ENCODE measurements around the gene FHL3. TPM values are rescaled to one million over a fixed set of nuclear protein-coding genes. Genes with fewer than 3 reads are reported as not detected.
A peak's percentile ranks its signal among the peaks of the same experiment; 100 is the strongest.

Gene FHL3
- total RNA-seq, 1 donor from 2014 or later: 13.6 TPM

- DNase-seq (ENCODE audit: low spot score): no peak
These were observed 9.6 kb upstream of the FHL3 start for GRCh38 chr1:38014724-38015424.

GRCh38 chr1:38014171-38014570, 8.9 kb upstream of the FHL3 start:
- no peak for DNase-seq (ENCODE audit: low spot score)

- DNase-seq (ENCODE audit: low spot score): no peak
These were observed 7.9 kb upstream of the FHL3 start for GRCh38 chr1:38013227-38013622.

- peak; percentile 96 for DNase-seq (ENCODE audit: low spot score)
These were observed 7.3 kb upstream of the FHL3 start, which contains the start of gene UTP11 for GRCh38 chr1:38012363-38013226. Gene UTP11 (plus strand): TSS chr1:38012734. CDS start chr1:38012803, 69 bp downstream.

- peak; percentile 20 for DNase-seq (ENCODE audit: low spot score)
These were observed 4.5 kb upstream of the FHL3 start for GRCh38 chr1:38009841-38010180.

GRCh38 chr1:38009088-38009840, 4.0 kb upstream of the FHL3 start:
- DNase-seq (ENCODE audit: low spot score): peak; percentile 67

- peak; percentile 74 for DNase-seq (ENCODE audit: low spot score)
These were observed 904 bp upstream of the FHL3 start for GRCh38 chr1:38006008-38006828.

- peak; percentile 73 for DNase-seq (ENCODE audit: low spot score)
These were observed 818 bp downstream of the FHL3 start for GRCh38 chr1:38004284-38005108.

GRCh38 chr1:38003261-38004250, 1.8 kb downstream of the FHL3 start:
- DNase-seq (ENCODE audit: low spot score): peak; percentile 41

- peak; percentile 89 for DNase-seq (ENCODE audit: low spot score)
These were observed 4.5 kb downstream of the FHL3 start for GRCh38 chr1:38000529-38001455.

- no peak for DNase-seq (ENCODE audit: low spot score)
These were observed 5.1 kb downstream of the FHL3 start for GRCh38 chr1:38000233-38000528.

- DNase-seq (ENCODE audit: low spot score): peak; percentile 73
These were observed 5.7 kb downstream of the FHL3 start for GRCh38 chr1:37999430-38000232.

DNA sequence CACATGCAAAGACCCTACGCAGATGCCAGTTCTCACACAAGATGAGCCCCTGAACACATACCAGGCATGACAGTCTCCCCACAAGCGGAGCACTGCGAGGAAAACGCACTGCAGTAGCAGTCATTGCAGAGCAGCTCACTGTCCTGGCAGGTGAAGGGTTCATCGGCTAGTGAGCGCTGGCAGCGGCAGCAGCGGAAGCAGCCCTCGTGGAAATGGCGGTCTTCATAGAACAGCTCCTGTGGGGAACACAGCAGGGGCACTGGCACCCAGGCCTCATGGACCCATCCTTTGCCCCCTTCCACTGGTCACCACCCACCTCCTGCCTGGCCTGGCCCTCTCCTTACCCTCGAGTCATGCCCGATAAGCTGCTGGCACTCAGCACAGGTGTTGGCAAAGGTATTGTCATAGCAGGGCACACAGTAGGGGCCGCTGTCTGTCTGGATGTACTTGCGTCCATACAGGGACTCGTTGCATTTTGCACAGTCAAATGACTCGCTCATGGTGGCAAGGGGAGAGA, 6.3 kb downstream of the FHL3 start:
- peak; percentile 80 for DNase-seq (ENCODE audit: low spot score)

GRCh38 chr1:37998089-37998808, 7.1 kb downstream of the FHL3 start:
- DNase-seq (ENCODE audit: low spot score): no peak

DNA sequence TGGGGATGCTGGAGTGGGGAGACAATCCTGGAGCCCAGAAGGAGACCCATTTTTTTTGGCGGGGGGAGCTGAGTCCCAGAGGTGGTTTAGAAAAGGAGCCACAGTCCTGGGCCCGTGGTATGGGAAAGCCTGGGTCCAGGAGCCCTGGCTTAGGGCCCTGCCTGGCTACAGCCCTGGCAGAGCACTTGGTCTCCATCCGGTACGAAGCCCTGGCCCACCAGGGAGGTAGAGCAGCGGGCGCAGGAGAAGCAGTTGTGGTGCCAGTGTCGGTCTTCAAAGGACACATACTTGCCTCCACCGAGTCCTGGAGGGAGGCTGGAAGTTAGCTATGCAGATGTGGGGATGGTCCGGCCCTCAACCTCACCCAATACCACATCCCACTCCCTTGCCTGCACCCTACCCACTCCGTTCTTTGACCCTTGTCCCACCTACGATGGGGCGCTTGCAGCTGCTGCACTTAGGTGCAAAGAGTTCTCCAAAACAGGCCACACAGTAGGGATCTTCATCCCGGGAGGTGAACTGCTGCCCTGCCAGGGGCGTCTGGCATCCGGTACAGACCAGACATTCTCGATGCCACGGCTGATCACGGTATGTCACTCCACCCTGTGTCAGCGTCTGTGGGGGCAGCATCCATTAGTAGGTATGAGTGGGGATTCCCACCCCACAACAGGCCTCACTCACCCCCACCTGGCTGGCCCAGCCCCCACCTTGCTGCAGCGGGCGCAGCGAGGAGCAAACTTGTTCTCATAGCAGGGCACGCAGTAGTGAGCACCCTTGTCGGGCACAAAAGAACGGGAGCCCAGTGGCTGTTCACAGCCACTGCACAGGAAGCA, 7.8 kb downstream of the FHL3 start:
- DNase-seq (ENCODE audit: low spot score): peak; percentile 68

All from mesenteric fat pad (tissue), 1 donor.